GM23338 (cell line): Measurements from ENCODE around the gene PRSS33. TPM values are rescaled to one million over a fixed set of nuclear protein-coding genes. Genes with fewer than 3 reads are reported as not detected.

Experiments
- ATAC-seq: fragments of 200-7000 bp; cut with Tn5 transposase; 3 replicates; pipeline ENCODE4 v1.9.1; 2020
- DNase-seq: peaks from one replicate; pipeline ENCODE4 v3.0.0-alpha.2; 2015; ENCODE audit warnings: low spot score
- H2AFZ ChIP-seq: fragments of 200-600 bp; sonication (generic); 2 replicates; pipeline ENCODE4 v1.8.0; 2016; ENCODE audit warnings: antibody characterized with exemption, mild to moderate bottlenecking, moderate library complexity
- H3F3A ChIP-seq: fragments of 200-600 bp; sonication (generic); replicated peaks from 2 replicates; pipeline ENCODE4 v1.8.0; 2017; ENCODE audit warnings: antibody characterized with exemption, mixed run types, low read depth
- H3K27ac ChIP-seq: fragments of 200-600 bp; sonication (generic); 2 replicates; pipeline ENCODE4 v1.6.1; 2016; ENCODE audit warnings: low read depth
- H3K27me3 ChIP-seq: fragments of 200-600 bp; sonication (generic); 2 replicates; pipeline ENCODE4 v1.8.0; 2016; ENCODE audit warnings: mild to moderate bottlenecking, mixed run types, moderate library complexity; ENCODE audit not compliant: insufficient read depth
- H3K36me3 ChIP-seq: fragments of 200-600 bp; sonication (generic); 2 replicates; pipeline ENCODE4 v1.8.0; 2016; ENCODE audit warnings: mild to moderate bottlenecking; ENCODE audit not compliant: insufficient read depth
- H3K4me1 ChIP-seq: fragments of 200-600 bp; sonication (generic); 2 replicates; pipeline ENCODE4 v1.8.0; 2016; ENCODE audit warnings: mild to moderate bottlenecking, moderate library complexity; ENCODE audit not compliant: insufficient read depth
- H3K4me2 ChIP-seq: fragments of 200-600 bp; sonication (generic); 2 replicates; pipeline ENCODE4 v1.7.1; 2017; ENCODE audit warnings: mixed run types
- H3K4me3 ChIP-seq: fragments of 200-600 bp; sonication (generic); 2 replicates; pipeline ENCODE4 v1.6.1; 2016; ENCODE audit warnings: mixed run types
- H3K79me2 ChIP-seq: fragments of 200-600 bp; sonication (generic); replicated peaks from 2 replicates; pipeline ENCODE4 v1.8.0; 2017; ENCODE audit warnings: mild to moderate bottlenecking; ENCODE audit not compliant: insufficient read depth
- H3K9me2 ChIP-seq: fragments of 200-600 bp; sonication (generic); 2 replicates; pipeline ENCODE4 v1.8.0; 2017; ENCODE audit not compliant: insufficient read depth
- H4K20me1 ChIP-seq: fragments of 200-600 bp; sonication (generic); replicated peaks from 2 replicates; pipeline ENCODE4 v1.8.0; 2017; ENCODE audit warnings: mild to moderate bottlenecking; ENCODE audit not compliant: insufficient read depth
- H3K27ac Mint-ChIP-seq: 2 replicates; pipeline ENCODE4 v1.8.0; 2020; ENCODE audit warnings: inconsistent platforms, mild to moderate bottlenecking, moderate library complexity, mixed read lengths
- H3K27me3 Mint-ChIP-seq: 3 replicates; pipeline ENCODE4 v1.8.0; 2022; ENCODE audit warnings: low read depth, mild to moderate bottlenecking, moderate library complexity, mixed read lengths, inconsistent platforms; ENCODE audit not compliant: insufficient read depth, poor library complexity
- H3K36me3 Mint-ChIP-seq: 3 replicates; pipeline ENCODE4 v1.8.0; 2021; ENCODE audit warnings: low read depth, mild to moderate bottlenecking, inconsistent platforms, moderate library complexity, mixed read lengths
- H3K4me1 Mint-ChIP-seq: 3 replicates; pipeline ENCODE4 v1.8.0; 2020; ENCODE audit warnings: mild to moderate bottlenecking, inconsistent platforms, mixed read lengths
- H3K4me3 Mint-ChIP-seq: 3 replicates; pipeline ENCODE4 v1.8.0; 2021; ENCODE audit warnings: moderate library complexity, mild to moderate bottlenecking, inconsistent platforms, mixed read lengths
- H3K9me3 Mint-ChIP-seq: 3 replicates; pipeline ENCODE4 v1.8.0; 2020; ENCODE audit warnings: moderate library complexity, mild to moderate bottlenecking, inconsistent platforms, mixed read lengths
- EZH2 ChIP-seq: fragments of 200-600 bp; sonication (generic); IDR thresholded peaks from one replicate; pipeline ENCODE4 v1.8.0; 2017; ENCODE audit warnings: antibody characterized with exemption, mild to moderate bottlenecking, low read depth; ENCODE audit not compliant: unreplicated experiment
- JUNB ChIP-seq: IDR thresholded peaks from one replicate; pipeline ENCODE4 v1.6.1; 2016; ENCODE audit warnings: antibody characterized with exemption; ENCODE audit not compliant: unreplicated experiment
- NANOG ChIP-seq: IDR thresholded peaks from 2 replicates; pipeline ENCODE4 v1.6.1; 2016; ENCODE audit warnings: antibody characterized with exemption, borderline replicate concordance
- ZNF114 ChIP-seq: fragments of 250-450 bp; sonication (Bioruptor Pico); IDR thresholded peaks from 2 replicates; pipeline ENCODE4 v1.5.0; 2020; ENCODE audit warnings: mild to moderate bottlenecking, moderate library complexity
- ZNF331 ChIP-seq: fragments of 250-450 bp; sonication (Bioruptor Pico); IDR thresholded peaks from 2 replicates; pipeline ENCODE4 v1.5.0; 2020; ENCODE audit warnings: low read depth, mild to moderate bottlenecking, moderate library complexity
- polyA plus RNA-seq: library from polyadenylated mRNA; unstranded; fragments of >200 nt; fragmentation: Nextera tagmentation; extraction: Ambion mirVana; gene quantifications from 2 replicates; pipeline ENCODE4 v1.2.1, GENCODE V29; 2016
- total RNA-seq: library from RNA; depleted of rRNA; stranded (reverse); fragments of >200 nt; shearing (Covaris generic); gene quantifications from 2 replicates; pipeline ENCODE4 v1.2.3, GENCODE V29; 2014
- TF ChIP-seq, protein P1 (sequence below): IDR thresholded peaks from 2 replicates; pipeline ENCODE4 v1.6.1; 2016; ENCODE audit warnings: antibody characterized with exemption
- TF ChIP-seq, protein P2 (sequence below): IDR thresholded peaks from one replicate; pipeline ENCODE4 v1.6.1; 2018; ENCODE audit warnings: antibody characterized with exemption; ENCODE audit not compliant: unreplicated experiment
- TF ChIP-seq, protein P3 (sequence below): fragments of 250-450 bp; sonication (Bioruptor Pico); IDR thresholded peaks from 2 replicates; pipeline ENCODE4 v1.5.0; 2020; ENCODE audit warnings: mild to moderate bottlenecking, moderate library complexity

Gene PRSS33
- total and polyA plus RNA-seq, 2 experiments from 2014 or later, result 0.24 to 1.4 TPM

DNA sequence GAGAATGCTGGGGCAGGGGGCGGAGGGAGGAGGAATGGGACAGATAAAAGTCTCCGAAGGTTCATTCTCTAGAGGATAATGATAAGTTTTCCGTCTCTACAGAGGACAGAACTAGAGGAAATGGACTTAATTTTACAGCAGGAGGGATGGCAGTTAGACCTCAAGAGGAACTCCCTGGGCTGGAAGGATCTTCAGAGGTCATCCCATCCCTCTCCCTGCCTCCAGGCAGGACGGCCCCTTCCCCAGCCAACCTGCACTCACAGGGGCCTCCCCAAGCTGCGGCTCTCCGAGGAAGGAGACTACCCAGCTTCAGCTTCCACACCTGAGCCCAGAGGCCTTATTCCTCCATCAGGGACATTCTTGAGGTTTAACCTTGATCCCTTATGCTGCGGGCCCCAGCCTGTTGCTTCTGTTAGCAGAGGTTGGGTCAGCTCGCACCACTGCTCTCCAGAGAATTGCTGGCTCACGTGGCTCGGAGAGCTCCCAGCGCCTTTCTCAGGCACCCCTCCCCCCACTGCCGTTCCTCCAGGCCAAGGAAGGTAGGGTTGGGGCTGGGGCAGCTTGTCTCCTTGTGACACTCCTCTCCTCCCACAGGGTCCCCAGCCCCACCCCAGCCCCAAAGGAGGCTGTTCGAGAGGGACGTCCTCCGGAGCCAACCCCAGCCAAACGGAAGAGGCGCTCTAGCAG is 18.8 kb downstream of the PRSS33 start (continued):
- TF ChIP-seq, protein P1, sequence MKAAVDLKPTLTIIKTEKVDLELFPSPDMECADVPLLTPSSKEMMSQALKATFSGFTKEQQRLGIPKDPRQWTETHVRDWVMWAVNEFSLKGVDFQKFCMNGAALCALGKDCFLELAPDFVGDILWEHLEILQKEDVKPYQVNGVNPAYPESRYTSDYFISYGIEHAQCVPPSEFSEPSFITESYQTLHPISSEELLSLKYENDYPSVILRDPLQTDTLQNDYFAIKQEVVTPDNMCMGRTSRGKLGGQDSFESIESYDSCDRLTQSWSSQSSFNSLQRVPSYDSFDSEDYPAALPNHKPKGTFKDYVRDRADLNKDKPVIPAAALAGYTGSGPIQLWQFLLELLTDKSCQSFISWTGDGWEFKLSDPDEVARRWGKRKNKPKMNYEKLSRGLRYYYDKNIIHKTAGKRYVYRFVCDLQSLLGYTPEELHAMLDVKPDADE, result no peak

DNA sequence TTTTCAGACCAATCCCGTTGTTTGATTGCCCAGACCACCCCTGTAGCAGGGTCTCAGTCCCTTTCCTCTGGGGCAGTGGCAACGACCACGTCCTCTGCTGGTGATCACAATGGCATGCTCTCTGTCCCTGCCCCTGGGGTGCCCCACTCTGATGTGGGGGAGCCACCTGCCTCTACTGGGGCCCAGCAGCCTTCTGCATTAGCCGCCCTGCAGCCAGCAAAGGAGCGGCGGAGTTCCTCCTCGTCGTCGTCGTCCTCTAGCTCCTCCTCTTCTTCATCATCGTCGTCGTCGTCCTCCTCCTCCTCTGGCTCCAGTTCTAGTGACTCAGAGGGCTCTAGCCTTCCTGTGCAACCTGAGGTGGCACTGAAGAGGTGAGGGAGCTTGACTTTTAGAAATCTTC is 19.5 kb downstream of the PRSS33 start:
- Histone ChIP-seq H4K20me1 (peaks cover 22% of the 10 kb centered on the region), H3K36me3 (peaks cover 61% of the 10 kb centered on the region), H3K27me3 (no peaks in the 10 kb centered on the region), H3K79me2 (peaks cover 58% of the 10 kb centered on the region), H3K27ac (0 out of 2 replicates have a peak overlapping the region, but pooled peaks have one; percentile 19), H2AFZ (no peak overlapping the region), H3K9me2 (peaks cover 28% of the 10 kb centered on the region), H3K4me2 (no peak overlapping the region), H3K4me3 (no peak overlapping the region), H3F3A (peaks cover 78% of the 10 kb centered on the region), H3K4me1 (no peaks in the 10 kb centered on the region)
- Mint-ChIP-seq H3K36me3 (peaks cover 99% of the 10 kb centered on the region), H3K27ac (no peak overlapping the region; the same call in 1 of the 2 replicates), H3K9me3 (peaks cover 38% of the 10 kb centered on the region), H3K4me1 (peaks cover 37% of the 10 kb centered on the region), H3K4me3 (peak overlapping the region; percentile 29; the same call in 1 of the 3 replicates), H3K27me3 (peaks cover 69% of the 10 kb centered on the region)
- no peak for DNase-seq
- TF ChIP-seq EZH2 (no peak), ZNF114 (CRISPR knock-in tag) (no peak), NANOG (no peak), JUNB (no peak), ZNF331 (CRISPR knock-in tag) (no peak)
- TF ChIP-seq, protein P2, sequence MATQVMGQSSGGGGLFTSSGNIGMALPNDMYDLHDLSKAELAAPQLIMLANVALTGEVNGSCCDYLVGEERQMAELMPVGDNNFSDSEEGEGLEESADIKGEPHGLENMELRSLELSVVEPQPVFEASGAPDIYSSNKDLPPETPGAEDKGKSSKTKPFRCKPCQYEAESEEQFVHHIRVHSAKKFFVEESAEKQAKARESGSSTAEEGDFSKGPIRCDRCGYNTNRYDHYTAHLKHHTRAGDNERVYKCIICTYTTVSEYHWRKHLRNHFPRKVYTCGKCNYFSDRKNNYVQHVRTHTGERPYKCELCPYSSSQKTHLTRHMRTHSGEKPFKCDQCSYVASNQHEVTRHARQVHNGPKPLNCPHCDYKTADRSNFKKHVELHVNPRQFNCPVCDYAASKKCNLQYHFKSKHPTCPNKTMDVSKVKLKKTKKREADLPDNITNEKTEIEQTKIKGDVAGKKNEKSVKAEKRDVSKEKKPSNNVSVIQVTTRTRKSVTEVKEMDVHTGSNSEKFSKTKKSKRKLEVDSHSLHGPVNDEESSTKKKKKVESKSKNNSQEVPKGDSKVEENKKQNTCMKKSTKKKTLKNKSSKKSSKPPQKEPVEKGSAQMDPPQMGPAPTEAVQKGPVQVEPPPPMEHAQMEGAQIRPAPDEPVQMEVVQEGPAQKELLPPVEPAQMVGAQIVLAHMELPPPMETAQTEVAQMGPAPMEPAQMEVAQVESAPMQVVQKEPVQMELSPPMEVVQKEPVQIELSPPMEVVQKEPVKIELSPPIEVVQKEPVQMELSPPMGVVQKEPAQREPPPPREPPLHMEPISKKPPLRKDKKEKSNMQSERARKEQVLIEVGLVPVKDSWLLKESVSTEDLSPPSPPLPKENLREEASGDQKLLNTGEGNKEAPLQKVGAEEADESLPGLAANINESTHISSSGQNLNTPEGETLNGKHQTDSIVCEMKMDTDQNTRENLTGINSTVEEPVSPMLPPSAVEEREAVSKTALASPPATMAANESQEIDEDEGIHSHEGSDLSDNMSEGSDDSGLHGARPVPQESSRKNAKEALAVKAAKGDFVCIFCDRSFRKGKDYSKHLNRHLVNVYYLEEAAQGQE, result no peak
- TF ChIP-seq, protein P3, sequence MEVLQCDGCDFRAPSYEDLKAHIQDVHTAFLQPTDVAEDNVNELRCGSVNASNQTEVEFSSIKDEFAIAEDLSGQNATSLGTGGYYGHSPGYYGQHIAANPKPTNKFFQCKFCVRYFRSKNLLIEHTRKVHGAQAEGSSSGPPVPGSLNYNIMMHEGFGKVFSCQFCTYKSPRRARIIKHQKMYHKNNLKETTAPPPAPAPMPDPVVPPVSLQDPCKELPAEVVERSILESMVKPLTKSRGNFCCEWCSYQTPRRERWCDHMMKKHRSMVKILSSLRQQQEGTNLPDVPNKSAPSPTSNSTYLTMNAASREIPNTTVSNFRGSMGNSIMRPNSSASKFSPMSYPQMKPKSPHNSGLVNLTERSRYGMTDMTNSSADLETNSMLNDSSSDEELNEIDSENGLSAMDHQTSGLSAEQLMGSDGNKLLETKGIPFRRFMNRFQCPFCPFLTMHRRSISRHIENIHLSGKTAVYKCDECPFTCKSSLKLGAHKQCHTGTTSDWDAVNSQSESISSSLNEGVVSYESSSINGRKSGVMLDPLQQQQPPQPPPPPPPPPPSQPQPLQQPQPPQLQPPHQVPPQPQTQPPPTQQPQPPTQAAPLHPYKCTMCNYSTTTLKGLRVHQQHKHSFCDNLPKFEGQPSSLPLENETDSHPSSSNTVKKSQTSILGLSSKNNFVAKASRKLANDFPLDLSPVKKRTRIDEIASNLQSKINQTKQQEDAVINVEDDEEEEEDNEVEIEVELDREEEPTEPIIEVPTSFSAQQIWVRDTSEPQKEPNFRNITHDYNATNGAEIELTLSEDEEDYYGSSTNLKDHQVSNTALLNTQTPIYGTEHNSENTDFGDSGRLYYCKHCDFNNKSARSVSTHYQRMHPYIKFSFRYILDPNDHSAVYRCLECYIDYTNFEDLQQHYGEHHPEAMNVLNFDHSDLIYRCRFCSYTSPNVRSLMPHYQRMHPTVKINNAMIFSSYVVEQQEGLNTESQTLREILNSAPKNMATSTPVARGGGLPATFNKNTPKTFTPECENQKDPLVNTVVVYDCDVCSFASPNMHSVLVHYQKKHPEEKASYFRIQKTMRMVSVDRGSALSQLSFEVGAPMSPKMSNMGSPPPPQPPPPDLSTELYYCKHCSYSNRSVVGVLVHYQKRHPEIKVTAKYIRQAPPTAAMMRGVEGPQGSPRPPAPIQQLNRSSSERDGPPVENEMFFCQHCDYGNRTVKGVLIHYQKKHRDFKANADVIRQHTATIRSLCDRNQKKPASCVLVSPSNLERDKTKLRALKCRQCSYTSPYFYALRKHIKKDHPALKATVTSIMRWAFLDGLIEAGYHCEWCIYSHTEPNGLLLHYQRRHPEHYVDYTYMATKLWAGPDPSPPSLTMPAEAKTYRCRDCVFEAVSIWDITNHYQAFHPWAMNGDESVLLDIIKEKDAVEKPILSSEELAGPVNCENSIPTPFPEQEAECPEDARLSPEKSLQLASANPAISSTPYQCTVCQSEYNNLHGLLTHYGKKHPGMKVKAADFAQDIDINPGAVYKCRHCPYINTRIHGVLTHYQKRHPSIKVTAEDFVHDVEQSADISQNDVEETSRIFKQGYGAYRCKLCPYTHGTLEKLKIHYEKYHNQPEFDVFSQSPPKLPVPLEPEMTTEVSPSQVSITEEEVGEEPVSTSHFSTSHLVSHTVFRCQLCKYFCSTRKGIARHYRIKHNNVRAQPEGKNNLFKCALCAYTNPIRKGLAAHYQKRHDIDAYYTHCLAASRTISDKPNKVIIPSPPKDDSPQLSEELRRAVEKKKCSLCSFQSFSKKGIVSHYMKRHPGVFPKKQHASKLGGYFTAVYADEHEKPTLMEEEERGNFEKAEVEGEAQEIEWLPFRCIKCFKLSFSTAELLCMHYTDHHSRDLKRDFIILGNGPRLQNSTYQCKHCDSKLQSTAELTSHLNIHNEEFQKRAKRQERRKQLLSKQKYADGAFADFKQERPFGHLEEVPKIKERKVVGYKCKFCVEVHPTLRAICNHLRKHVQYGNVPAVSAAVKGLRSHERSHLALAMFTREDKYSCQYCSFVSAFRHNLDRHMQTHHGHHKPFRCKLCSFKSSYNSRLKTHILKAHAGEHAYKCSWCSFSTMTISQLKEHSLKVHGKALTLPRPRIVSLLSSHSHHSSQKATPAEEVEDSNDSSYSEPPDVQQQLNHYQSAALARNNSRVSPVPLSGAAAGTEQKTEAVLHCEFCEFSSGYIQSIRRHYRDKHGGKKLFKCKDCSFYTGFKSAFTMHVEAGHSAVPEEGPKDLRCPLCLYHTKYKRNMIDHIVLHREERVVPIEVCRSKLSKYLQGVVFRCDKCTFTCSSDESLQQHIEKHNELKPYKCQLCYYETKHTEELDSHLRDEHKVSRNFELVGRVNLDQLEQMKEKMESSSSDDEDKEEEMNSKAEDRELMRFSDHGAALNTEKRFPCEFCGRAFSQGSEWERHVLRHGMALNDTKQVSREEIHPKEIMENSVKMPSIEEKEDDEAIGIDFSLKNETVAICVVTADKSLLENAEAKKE (CRISPR knock-in tag), result no peak
- TF ChIP-seq, protein P1, result no peak
- no peak for ATAC-seq
